Measurements from ENCODE around the gene RGL3. TPM values are rescaled to one million over a fixed set of nuclear protein-coding genes. Genes with fewer than 3 reads are reported as not detected.

The RGL3 gene
- total and polyA plus RNA-seq, 10 of the 15 experiments (the other 5 are each of a cell fraction or from before 2014, with no cell fraction given), result not detected

GRCh38 chr19:11414544-11414943 is 4.6 kb downstream of the RGL3 start:
- ATAC-seq, result no peak
- TF ChIP-seq ETV6 (conservative IDR thresholded peaks at IDR 0.05 in 1 of 2, IDR thresholded peaks at IDR 0.05 in 1 of 2; ENCODE audit: borderline replicate concordance in 1 of 2, low read depth in 1 of 2), result no peak
- no peak for TF ChIP-seq HDAC6 (IDR thresholded peaks at IDR 0.05; ENCODE audit: unreplicated experiment)
- TF ChIP-seq PML (IDR thresholded peaks at IDR 0.05; ENCODE audit: low read length), result no peak
- TF ChIP-seq BHLHE40 (IDR thresholded peaks at IDR 0.05; ENCODE audit: borderline replicate concordance in 1 of 2, low read depth in 2 of 2, low read length in 1 of 2), result no peak
- no peak for TF ChIP-seq CHD2 (IDR thresholded peaks at IDR 0.05; ENCODE audit: borderline replicate concordance, low read depth, low read length)
- no peak for TF ChIP-seq ZZZ3 (IDR thresholded peaks at IDR 0.05; ENCODE audit: control insufficient read depth, insufficient read length, low read depth)
- no peak for TF ChIP-seq CTCF (IDR thresholded peaks at IDR 0.05 in 2 of 3, conservative IDR thresholded peaks at IDR 0.05 in 1 of 3; ENCODE audit: control insufficient read depth in 2 of 3, extremely low read depth in 1 of 3, insufficient read depth in 1 of 3, low read depth in 3 of 3, low read length in 3 of 3)
- TF ChIP-seq LARP7 (IDR thresholded peaks at IDR 0.05), result no peak
- no peak for TF ChIP-seq JUNB (IDR thresholded peaks at IDR 0.05)
- H3K27me3 ChIP-seq (replicated peaks in 1 of 2; ENCODE audit: control insufficient read depth in 2 of 2, insufficient read depth in 2 of 2, low read length in 1 of 2), result peaks cover 5% of the 10 kb centered on the region in 2 experiments

More at GRCh38 chr19:11414544-11414943, 4.6 kb downstream of the RGL3 start:
- no peaks in the 10 kb centered on the region for H3K9me3 ChIP-seq (replicated peaks; ENCODE audit: control insufficient read depth, insufficient read depth, low read length)
- H3K79me2 ChIP-seq (ENCODE audit: control insufficient read depth, insufficient read depth, low read length), result no peaks in the 10 kb centered on the region
- WGBS (ENCODE audit: insufficient coverage, insufficient replicate concordance, low lambda C conversion rate, missing lambda C conversion rate), result 74% methylated on average over 2 of the region's 2 CpGs
- intact Hi-C loops (cut with micrococcal nuclease; ENCODE audit: unreplicated experiment), result no loop called here
- CTCF ChIA-PET, result interaction anchor here (0.5 kb wide), 1 partner anchor 26 kb away, joined by 3 read pairs; no protein-coding TSS in a partner anchor
- H4K20me1 ChIP-seq (ENCODE audit: control insufficient read depth, insufficient read depth), result no peaks in the 10 kb centered on the region
- RAD21 ChIA-PET (ENCODE audit: unreplicated experiment), result no interaction called here
- no peak overlapping the region for H3K27ac ChIP-seq (ENCODE audit: control insufficient read depth, insufficient read depth)
- in situ Hi-C loops (cut with MboI), result no loop called here
- H2AFZ ChIP-seq (ENCODE audit: control insufficient read depth, low read depth, low read length), result no peak overlapping the region
- H3K36me3 ChIP-seq (ENCODE audit: control insufficient read depth in 2 of 2, insufficient read depth in 2 of 2, low read length in 1 of 2), result no peaks in the 10 kb centered on the region
- H3K9ac ChIP-seq (ENCODE audit: control insufficient read depth, insufficient read depth, low read length), result no peak overlapping the region
- H3K4me2 ChIP-seq (ENCODE audit: control insufficient read depth, insufficient read depth), result no peak overlapping the region
- DNase-seq (ENCODE audit: low read depth, low spot score), result no peak
- H3K4me3 ChIP-seq, result no peak overlapping the region
- H3K4me1 ChIP-seq (ENCODE audit: control insufficient read depth, insufficient read depth, low read length), result no peaks in the 10 kb centered on the region
- no TSS peak for BruUV-seq (replicated peaks)
- SMC1A ChIA-PET (ENCODE audit: uncharacterized antibody, unreplicated experiment), result no interaction called here
- POLR2A ChIA-PET, result no interaction called here
- no peak for FAIRE-seq

Measured in GM12878 (cell line).